Stimulated activated CD8-positive, alpha-beta memory T cell treated with anti-CD3 and anti-CD28 coated beads, Interleukin-7, amount 100 ng/mL, for 4 hours (primary cell): Measurements from ENCODE around the gene DIP2A.
"Not testable (repeated sequence)": the region's sequence is repeated elsewhere in the genome, so short reads cannot be mapped to it uniquely, and the experiment has no call there.

ENCODE experiments used
- DNase-seq, 2 donors: peaks; one replicate each; pipeline ENCODE4 v3.0.0-alpha.2; 2020; ENCODE audit warnings: low read depth in 2 of 2

The DIP2A gene

GRCh38 chr21:46452710-46453109, 6.0 kb upstream of the DIP2A start:
- no peak for DNase-seq

GRCh38 chr21:46454142-46454541, 4.5 kb upstream of the DIP2A start:
- DNase-seq, result no peak

- DNase-seq, result no peak
Measured at GRCh38 chr21:46454634-46455390, 3.9 kb upstream of the DIP2A start.

DNA sequence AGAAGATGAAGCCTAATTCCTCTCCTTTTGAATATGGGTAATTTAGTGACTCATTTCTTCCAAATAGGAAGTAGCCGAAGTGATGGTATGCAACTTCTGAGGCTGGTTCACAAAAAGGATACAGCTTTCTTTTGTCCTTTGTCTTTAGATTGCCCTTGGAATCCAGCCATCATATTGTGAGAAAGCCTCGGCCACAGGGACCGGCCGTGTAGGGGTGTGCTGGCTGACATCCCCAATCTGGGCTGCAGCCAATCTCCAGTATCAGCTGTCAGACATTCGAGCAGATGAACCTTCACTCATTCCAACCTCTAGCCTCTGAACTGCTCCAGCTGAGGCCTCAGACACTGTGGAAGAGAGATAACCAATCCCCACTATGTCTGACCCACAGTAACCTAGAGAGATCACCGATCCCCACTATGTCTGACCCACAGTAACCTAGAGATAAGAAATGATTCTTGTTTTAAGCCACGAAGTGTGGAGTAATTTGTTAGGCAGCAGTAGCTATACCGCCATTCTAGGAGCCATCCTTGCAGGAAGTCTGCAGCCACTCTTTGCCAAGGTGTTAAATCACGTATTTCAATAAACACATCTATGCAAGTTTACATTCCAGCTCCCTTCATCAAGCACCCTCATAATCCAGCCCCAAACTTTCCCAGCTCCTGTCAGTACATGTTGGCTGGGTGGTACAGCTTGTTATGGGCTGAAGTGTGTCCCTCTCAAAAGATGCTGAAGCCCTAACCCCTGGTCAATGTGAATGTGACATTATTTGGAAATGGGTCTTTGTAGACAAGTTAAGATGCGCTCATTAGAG, 2.9 kb upstream of the DIP2A start:
- no peak for DNase-seq

GRCh38 chr21:46456750-46457149, 1.9 kb upstream of the DIP2A start:
- no peak for DNase-seq

DNA sequence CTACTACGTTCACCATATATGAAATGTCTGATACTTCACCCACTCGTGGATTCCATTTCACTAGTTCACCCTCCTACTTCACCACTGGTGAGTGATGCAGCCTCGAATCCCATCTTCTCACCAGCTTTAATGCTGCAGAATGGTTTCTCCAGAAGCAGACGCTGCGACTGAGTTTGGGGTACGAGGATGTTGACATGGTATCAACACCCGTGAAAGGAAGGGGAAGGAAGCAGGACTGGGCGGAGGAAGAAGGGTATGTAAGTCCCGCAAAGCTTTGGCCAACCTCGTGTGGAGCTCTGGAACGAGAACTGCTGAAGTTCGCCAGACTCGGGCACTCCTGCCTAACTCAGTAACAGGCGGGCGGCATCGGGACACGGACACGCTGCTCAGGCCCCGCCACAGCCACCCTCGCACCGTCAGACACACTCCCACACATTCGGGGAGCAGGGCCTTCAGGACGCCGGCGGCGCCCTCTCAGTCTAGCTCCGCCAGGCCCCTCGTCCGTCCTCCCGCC, 833 bp upstream of the DIP2A start:
- DNase-seq, result peak in 1 of 2 donors; percentile 18

GRCh38 chr21:46459024-46459355, 299 bp downstream of the DIP2A start:
- no peak for DNase-seq

GRCh38 chr21:46459356-46460112, 843 bp downstream of the DIP2A start:
- DNase-seq, result no peak

DNA sequence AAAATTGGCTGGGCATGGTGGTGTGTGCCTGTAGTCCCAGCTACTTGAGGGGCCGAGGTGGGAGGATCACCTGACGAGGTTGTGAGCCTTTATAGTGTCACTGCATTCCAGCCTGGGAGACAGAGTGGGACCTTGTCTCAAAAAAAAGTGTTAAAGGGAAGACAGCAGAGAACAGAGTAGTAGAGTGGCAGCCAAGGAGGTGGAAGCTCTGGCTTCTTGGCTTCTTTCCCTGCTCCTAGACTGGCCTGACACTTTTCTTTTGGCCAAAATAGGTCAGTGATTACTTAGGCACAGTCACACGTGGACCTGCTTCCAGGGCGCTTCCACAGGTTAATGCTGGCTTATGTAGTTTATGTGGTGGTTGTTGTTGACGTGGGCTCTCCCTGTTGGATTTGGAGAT, 3.2 kb downstream of the DIP2A start:
- no peak for DNase-seq

DNA sequence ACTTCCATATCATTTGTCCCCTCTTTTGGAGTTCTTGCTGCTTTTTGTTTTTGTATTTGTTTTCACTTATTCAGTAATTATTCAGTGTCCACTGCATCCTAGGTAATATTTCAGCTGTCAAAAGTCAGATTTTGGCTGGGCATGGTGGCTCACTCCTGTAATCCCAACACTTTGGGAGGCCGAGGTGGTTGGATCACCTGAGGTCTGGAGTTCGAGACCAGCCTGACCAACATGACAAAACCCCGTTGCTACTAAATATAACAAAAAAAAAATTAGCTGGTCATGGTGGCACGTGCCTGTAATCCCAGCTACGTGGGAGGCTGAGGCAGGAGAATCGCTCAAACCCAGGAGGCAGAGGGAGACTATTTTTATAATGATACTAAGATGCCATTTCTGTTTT, 6.5 kb downstream of the DIP2A start:
- not testable (repeated sequence) for DNase-seq

DNA sequence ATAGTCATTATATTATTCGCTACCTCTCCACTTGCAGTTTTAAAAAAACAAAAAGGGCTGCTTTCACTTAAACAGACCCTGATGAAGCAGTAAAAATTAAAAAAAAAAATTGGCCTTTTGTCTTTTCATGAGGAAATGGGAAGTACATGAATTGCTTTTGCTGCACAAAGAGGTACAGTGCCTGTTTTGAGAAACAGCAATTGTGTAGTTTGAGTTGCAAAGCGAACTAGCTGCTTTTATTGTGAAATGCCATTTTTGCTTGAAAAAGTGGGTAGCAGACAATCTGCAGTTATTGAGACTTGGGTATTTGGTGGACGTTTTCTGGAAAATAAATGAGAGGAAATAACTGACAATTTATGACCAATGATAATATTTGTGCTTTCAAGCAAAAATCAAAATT, 7.0 kb downstream of the DIP2A start:
- DNase-seq, result no peak

DNA sequence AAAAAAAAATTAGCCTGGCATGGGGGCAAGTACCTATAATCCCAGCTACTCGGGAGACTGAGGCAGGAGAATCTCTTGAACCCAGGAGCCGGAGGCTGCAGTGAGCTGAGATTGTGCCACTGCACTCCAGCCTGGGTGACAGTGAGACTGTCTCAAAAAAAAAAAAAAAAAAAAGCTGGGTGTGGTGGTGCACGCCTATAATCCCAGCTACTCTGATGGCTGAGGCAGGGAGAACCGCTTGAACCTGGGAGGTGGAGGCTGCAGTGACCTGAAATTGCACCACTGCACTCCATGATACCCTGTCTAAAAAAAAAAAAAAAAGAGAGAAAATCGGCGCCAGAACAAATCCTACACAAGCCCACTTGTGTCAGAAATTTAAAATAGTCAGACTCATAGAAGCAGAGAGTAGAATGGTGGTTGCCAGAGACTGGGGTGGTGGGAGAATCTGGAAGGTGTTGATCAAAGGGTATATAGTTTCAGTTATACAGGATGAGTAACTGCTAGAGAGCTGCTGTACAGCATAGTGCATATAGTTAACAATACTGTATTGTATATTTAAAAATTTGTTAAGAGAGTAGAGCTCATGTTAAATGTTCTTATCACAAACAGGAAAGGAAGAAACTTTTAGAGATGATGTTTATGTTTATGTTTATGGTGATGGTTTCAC, 9.6 kb downstream of the DIP2A start:
- no peak for DNase-seq

DNA sequence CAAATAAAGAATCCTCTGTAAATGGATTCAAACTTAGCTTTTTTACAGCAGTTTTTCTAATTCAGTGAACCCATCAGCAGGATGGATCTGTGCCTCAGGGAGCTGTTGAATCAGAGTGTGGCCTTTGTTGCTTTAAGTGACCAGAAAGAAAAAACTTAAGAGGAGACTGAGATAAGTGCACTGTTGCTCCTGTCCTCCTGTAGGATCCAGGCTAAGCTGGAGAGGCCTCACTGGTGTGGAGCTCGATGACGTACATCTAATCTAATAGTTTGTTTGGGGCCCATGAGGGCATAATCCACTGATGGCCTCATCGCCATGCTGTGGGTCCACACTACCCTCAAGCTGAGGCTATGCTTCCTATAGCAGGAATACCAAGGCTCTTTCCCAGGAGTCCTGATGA, 10.6 kb downstream of the DIP2A start:
- no peak for DNase-seq

GRCh38 chr21:46471514-46471913, 12.8 kb downstream of the DIP2A start:
- DNase-seq, result no peak

DNA sequence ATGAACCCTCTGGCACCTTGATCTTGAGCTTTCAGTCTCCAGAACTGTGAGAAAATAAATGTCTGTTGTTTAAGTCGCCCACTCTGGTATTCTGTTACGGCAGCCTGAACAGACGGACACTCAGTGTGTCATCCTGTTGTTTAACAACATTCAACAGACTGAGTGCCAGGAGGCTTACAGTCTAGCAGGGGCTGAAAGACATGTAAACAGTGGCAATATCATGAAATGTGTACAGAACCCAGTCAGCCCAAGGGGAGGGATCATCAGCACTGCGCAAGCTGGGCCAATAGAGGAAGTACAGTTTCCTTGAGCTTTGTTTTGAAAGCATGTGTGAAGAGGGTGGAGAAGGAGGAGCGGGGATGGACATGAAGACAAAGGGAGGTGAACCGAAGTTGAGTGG, 13.6 kb downstream of the DIP2A start:
- no peak for DNase-seq

DNA sequence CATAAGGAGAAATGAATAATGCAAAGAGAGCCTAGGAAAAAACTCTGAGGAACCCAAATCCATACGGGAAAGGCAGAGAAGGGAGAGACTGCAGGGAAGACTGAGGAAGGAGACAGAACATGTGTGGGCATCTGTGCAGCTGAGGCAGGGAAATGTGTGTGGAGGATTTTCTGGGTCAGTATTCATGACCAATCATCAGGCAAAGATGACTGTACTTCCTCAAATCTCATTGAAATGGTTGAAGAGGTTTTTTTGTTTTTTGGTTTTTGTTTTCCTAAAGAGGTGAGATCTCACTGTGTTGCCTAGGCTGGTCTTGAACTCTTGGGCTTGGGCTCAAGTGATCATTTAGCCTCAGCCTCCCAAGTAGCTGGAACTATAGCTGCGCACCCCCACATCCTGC, 15.7 kb downstream of the DIP2A start:
- DNase-seq, result no peak

DNA sequence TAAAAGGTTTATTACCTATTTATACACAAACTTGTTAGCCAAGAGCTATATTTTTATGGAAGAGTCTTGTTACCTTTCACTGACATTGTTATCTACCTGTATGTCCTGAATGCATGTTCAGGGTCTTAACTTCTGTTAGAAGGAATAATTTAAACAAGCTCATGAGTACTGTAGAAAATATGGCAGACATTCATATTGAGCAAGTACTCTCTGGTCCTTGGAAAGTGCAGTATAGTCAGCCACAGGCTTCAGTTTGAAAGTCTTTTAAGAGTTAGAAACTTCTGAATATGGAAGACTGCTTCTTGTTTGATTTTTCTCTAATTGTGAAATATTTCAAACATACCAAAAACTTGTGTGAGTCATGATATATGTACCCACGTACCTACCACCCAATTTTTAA, 16.6 kb downstream of the DIP2A start:
- no peak for DNase-seq

- no peak for DNase-seq
Measured at GRCh38 chr21:46477765-46478164, 19.1 kb downstream of the DIP2A start.

- DNase-seq, result no peak
Measured at GRCh38 chr21:46478910-46479309, 20.2 kb downstream of the DIP2A start.

DNA sequence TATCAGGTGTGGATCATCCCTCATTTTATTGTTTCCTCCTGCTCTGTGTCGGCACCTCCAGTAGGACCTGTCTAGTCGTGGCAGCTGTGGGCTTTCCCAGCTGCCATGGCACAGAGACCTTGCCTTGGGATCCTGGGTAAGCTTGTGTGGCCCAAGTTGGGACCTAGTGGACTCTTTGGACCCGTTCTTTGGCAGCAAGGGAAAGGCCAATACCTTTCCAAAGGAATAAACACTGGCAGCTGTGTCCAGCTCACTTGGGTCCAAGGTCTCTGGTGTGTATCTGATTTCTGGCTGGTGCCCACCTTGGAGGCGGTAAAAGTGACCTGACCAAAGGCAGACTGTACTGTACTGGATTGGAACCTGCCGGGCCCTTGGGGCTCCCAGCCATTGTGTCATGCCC, 21.8 kb downstream of the DIP2A start:
- DNase-seq, result no peak

DNA sequence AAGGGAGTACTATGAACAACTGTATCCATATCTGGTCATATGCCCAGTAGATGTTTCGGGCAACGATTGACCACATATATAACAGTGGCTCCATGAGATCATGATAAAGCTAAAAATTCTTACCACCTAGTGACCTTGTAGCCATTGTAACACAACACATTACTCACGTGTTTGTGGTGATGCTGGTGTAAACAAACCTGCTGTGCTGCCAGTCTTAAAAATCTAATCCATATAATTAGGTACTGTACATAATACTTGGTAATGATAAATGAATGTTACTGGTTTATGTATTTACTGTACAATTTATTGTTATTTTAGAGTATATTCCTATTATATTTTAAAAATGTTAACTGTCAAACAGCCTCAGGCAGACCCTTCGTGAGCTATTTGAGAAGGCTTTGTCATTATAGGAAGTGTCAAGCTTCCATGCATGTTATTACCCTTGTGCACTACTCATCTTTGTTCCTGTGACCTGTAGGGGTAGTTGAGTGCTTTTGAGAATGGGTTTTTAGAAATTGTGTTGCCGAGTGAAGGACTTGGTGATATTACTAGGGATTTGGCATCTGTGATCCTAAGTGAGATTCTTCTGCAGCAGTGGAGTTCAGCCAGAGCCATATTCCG, 23.6 kb downstream of the DIP2A start:
- no peak for DNase-seq

GRCh38 chr21:46482846-46483231, 24.1 kb downstream of the DIP2A start:
- no peak for DNase-seq
